ENCODE results near the gene PNPO.

DNA sequence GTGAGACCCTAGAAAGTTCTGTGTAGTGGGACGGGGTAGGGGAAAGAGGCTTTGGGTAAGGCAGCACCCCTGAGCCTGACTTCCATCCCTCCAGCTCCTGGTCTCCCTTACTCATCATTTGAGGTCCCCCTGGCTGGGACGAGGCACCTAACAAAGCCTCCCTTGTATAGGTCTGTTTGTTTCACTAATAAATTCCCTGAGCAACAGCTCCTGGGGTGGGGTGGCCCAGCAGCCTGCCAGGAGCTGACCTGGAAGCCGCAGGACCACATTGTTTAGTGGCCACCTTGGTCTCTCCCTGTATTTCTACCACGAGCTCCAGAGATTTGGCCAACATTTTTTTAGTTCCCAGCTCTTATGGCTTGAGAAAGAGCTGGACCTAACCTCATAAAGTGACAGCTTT, 9.1 kb downstream of the PNPO start:
- TF ChIP-seq, protein P1, sequence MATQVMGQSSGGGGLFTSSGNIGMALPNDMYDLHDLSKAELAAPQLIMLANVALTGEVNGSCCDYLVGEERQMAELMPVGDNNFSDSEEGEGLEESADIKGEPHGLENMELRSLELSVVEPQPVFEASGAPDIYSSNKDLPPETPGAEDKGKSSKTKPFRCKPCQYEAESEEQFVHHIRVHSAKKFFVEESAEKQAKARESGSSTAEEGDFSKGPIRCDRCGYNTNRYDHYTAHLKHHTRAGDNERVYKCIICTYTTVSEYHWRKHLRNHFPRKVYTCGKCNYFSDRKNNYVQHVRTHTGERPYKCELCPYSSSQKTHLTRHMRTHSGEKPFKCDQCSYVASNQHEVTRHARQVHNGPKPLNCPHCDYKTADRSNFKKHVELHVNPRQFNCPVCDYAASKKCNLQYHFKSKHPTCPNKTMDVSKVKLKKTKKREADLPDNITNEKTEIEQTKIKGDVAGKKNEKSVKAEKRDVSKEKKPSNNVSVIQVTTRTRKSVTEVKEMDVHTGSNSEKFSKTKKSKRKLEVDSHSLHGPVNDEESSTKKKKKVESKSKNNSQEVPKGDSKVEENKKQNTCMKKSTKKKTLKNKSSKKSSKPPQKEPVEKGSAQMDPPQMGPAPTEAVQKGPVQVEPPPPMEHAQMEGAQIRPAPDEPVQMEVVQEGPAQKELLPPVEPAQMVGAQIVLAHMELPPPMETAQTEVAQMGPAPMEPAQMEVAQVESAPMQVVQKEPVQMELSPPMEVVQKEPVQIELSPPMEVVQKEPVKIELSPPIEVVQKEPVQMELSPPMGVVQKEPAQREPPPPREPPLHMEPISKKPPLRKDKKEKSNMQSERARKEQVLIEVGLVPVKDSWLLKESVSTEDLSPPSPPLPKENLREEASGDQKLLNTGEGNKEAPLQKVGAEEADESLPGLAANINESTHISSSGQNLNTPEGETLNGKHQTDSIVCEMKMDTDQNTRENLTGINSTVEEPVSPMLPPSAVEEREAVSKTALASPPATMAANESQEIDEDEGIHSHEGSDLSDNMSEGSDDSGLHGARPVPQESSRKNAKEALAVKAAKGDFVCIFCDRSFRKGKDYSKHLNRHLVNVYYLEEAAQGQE (IDR thresholded peaks at IDR 0.05), result no peak
- TF ChIP-seq, protein P2, sequence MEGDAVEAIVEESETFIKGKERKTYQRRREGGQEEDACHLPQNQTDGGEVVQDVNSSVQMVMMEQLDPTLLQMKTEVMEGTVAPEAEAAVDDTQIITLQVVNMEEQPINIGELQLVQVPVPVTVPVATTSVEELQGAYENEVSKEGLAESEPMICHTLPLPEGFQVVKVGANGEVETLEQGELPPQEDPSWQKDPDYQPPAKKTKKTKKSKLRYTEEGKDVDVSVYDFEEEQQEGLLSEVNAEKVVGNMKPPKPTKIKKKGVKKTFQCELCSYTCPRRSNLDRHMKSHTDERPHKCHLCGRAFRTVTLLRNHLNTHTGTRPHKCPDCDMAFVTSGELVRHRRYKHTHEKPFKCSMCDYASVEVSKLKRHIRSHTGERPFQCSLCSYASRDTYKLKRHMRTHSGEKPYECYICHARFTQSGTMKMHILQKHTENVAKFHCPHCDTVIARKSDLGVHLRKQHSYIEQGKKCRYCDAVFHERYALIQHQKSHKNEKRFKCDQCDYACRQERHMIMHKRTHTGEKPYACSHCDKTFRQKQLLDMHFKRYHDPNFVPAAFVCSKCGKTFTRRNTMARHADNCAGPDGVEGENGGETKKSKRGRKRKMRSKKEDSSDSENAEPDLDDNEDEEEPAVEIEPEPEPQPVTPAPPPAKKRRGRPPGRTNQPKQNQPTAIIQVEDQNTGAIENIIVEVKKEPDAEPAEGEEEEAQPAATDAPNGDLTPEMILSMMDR (IDR thresholded peaks at IDR 0.05; ENCODE audit: low read depth, low read length, missing input control), result no peak
- TF ChIP-seq, protein P3, sequence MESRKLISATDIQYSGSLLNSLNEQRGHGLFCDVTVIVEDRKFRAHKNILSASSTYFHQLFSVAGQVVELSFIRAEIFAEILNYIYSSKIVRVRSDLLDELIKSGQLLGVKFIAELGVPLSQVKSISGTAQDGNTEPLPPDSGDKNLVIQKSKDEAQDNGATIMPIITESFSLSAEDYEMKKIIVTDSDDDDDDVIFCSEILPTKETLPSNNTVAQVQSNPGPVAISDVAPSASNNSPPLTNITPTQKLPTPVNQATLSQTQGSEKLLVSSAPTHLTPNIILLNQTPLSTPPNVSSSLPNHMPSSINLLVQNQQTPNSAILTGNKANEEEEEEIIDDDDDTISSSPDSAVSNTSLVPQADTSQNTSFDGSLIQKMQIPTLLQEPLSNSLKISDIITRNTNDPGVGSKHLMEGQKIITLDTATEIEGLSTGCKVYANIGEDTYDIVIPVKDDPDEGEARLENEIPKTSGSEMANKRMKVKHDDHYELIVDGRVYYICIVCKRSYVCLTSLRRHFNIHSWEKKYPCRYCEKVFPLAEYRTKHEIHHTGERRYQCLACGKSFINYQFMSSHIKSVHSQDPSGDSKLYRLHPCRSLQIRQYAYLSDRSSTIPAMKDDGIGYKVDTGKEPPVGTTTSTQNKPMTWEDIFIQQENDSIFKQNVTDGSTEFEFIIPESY (IDR thresholded peaks at IDR 0.05), result no peak
- no peak for TF ChIP-seq YY1 (IDR thresholded peaks at IDR 0.05)
